NCI-H2196 treated with DMSO at 0.1 percent for 48 hours (cell line): ENCODE results near the gene ONECUT1.
"Not testable (repeated sequence)": the region's sequence is repeated elsewhere in the genome, so short reads cannot be mapped to it uniquely, and the experiment has no call there.

Experiments
- DNase-seq: peaks from one replicate; lab custom pipeline; 2025; ENCODE audit not compliant: unreplicated experiment; lab: John Stamatoyannopoulos, UW

The ONECUT1 gene

DNA sequence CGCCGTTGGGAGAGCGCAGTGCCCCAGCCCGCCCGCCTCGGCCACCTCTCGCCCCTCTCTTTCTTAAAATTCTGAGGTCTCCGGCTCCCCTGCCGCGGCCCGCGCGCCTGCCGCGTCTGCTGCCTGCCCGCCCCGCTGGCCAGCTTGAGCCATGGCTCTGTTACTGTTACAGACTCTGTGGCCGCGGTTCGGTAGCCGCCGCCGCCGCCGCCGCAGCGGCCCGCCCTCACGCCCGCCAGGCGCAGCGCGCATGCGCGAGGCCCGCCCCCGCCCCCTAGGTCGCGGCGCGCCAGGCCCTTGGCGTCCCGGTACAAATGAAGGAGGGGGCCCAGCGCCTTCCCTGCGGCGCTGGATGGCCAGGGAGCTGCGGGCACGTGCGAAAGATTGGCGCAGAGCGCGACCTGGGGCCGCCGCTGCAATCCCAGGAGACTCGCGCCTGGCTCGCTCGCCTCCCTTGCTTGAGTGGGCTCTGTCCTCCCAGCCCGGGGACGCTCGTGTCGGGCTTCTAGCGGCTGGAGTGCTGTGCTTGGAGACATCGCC lies at the start of gene ONECUT1:
TSS of gene ONECUT1 (minus strand) at position 168 of the 540 bp plus-strand sequence. CDS start 452 bp downstream, outside the sequence.
- no peak for DNase-seq

DNA sequence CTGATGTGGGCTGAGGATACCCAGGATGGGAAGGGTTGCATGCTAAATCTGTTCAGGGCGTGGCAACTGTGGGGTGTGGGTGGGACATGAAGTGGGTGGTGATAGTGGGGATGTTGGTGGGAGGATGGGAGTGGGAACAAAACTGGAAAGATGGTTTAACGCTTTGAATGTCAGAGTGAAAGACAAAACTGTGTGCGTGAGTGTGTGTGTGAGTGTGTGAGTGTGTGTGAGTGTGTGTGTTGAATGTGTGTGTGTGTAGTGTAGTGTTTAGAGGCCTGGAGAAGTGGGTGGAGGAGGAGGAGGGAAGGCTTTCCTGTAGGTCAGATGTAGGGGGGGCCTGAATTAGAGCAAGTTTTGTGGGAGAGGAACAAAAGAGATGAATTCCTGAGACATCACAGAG lies 44.2 kb upstream of the ONECUT1 start:
- no peak for DNase-seq

DNA sequence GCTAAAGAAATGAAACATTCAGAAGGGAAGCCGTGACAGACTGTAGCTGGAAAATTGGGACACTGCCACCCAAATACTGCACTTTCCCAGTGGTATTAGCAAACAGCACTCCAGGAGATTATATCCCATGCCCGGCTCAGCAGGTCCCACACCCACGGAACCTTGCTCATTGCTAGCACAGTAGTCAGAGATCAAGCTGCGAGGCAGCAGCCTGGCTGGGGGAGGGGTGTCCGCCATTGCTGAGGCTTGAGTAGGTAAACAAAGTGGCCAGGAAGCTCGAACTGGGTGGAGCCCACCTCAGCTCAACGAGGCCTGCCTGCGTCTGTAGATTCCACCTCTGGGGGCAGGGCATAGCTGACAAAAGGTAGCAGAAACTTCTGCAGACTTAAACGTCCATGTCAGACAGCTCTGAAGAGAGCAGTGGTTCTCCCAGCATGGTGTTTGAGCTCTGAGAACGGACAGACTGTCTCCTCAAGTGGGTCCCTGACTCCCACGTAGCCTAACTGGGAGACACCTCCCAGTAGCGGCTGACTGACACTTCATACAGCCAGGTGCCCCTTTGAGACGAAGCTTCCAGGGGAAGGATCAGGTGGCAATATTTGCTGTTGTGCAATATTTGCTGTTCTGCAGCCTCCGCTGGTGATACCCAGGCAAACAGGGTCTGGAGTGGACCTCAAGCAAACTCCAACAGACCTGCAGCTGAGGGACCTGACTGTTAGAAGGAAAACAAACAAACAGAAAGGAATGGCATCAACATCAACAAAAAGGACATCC lies 34.2 kb upstream of the ONECUT1 start:
- not testable (repeated sequence) for DNase-seq

DNA sequence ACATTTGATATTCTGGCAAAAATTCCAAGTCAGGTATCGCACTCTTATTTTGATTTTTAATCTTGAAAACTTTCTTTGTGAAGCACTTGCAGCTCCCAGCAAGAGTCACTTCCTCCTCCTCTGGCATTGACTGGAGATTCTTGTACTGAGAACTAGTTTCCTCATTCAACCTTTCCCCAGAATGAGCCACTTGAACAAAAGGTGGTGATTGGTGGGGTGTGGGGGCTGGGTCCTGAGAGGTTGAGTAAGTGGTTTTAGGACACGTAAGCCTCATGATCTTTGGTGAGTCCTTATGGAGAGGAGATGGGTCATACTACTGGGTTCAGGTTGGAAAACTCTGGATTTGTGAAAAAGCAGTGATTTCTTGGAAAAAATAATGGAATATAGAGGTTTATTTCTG lies 32.3 kb upstream of the ONECUT1 start:
- no peak for DNase-seq

DNA sequence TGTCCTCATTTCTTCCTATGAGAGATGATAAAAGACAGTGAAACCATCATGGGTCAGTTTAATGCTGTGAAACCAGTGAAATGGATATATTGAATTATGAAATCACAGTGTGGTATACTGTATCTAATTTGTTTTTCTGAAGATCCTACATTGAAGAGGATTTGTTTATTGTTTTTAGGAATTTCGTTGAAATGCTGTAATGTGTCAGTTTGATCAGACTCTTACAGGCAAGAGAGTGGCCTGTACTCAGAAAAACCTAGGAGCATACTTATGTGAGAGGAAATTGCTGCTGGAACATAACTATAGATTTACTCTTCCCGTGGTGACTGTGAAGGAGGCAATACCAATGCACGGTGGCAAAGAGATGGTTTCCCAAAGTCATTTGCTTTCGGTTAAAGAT lies 29.1 kb upstream of the ONECUT1 start:
- no peak for DNase-seq

DNA sequence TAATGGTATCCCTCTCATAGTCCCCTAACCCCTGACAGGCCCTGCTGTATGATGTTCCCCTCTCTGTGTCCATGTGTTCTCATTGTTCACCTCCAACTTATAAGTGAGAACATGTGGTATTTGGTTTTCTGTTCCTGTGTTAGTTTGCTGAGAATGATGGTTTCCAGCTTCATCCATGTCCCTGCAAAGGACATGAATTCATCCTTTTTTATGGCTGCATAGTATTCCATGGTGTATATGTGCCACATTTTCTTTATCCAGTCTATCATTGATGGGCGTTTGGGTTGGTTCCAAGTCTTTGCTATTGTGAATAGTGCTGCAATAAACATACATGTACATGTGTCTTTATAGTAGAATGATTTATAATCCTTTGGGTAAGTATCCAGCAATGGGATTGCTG lies 25.8 kb upstream of the ONECUT1 start:
- not testable (repeated sequence) for DNase-seq

DNA sequence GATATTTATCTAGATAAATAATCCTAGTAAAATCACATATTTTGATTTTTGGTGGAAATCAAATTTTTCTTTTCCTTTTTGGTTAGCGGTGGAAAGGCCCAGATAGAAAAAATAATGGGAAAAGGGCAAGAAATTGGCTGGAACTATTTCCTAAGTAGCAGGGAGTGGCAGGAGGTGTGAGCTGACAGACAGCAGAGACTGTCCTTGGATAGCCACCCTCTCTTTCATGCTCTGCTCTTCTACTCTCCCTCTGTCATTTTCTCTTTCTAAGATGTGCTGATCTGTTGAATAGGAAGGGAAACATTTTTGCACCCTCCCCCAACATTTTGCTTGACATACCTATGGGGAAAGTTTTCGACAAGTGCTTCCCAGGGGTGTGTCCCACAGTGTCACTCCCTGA lies 18.9 kb upstream of the ONECUT1 start:
- no peak for DNase-seq

DNA sequence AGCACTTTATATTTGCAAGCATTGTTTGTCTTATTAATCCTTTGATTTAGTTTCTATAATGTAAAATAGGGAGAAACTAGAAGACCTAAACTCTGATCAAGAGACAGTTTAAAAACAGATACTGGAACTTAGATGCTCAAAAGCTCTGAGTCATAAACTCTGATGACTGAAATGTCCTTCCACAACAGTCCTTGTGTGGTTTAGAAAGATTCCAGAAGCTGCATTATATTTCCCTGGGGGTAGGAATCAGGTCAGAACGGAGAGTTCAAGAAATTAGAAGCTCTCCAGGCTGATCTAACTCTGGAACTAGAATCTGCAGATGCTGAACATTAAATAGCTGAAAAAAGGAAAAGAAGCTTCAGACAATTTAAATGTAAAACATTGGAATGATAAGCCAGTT lies 18.3 kb upstream of the ONECUT1 start:
- no peak for DNase-seq

DNA sequence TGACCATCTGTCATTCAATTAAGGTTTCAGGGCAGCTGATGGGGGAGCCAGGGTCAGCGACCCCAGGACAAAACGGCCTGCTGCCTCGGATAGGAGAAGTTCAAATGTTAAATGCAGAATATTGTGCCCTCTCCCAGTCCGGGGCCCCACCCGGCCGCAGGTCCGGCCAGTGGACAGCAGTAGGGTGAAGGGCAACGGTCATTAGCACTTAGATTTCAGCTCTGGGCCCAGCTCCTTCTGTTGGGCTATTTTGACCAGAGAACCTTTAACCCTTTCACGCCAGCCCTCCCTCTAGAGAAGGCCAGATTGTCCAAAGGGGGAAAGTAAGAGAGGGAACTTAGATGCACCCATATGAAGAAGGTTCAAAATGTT lies 16.1 kb upstream of the ONECUT1 start:
- DNase-seq, result no peak

DNA sequence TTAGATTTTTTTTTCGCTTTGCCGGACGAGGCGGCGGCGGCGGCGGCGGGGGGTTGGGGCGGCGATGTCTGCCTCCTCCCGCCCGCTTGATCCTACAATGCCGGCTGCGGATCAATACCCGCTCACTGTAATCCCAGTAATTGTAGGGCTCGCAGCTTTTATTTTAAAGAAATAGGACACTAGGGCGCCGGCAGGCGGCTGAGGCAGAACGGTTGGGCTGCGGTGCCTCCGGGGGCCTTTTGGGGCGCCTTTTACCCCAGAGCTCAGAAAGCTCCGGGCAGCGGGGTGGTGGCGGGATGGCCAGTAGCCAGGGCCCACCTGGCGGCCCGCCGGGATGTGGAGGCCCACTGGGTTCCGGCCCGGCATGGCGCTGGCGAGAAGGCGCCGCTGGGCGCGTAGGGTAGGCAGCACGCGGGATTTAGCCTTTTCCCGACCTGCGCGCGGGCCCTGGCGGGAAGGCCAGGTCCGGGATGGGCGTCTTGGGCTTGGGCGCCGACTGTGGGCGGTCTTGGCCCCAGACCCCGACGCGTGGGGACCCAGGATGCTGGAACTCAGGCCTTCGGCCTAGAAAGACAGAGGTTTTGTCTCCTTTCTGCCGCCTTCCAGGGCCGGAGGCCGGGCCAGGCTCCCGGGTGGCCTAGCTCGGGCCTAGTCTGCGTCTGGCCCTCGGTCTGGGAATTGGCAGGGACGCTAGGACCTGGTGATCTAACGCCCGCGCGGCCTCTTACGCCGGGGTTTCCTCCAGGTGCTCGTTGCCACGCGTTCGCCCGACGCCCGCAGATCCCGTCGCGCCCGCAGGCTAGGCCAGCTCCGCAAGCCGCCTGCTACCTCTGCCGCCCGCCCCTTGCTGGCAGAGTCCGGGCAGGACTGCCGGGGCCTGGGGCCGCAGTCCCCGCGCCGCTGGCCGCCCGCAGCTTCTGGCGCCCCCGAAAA lies 15.5 kb upstream of the ONECUT1 start:
- no peak for DNase-seq

DNA sequence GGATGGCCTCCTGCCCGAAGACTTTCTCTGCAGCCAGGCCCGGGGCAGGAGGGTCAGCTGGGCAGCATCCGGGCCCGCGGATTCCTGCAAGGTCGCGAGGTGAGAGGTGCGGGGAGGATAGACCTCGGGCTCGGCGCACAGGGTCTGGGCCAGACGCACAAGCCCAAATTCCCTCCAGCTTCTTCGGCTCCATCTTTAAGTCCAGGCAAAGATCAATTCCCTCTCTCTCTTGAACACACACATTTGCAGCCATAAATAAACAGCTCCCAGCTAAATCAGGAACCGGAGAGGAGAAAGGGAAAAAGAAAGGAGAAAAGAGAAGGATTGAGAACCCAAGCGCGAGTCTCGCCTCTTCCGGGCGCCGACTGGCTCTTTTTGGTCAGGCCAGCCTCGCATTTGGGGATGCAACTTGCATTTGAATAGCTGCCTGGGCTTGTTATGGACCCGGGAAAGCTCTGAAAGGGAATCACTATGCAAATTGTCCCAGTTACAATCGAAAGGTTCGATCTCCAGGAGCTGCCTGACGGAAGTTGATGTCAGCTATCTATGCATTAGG lies 14.5 kb upstream of the ONECUT1 start:
- no peak for DNase-seq

DNA sequence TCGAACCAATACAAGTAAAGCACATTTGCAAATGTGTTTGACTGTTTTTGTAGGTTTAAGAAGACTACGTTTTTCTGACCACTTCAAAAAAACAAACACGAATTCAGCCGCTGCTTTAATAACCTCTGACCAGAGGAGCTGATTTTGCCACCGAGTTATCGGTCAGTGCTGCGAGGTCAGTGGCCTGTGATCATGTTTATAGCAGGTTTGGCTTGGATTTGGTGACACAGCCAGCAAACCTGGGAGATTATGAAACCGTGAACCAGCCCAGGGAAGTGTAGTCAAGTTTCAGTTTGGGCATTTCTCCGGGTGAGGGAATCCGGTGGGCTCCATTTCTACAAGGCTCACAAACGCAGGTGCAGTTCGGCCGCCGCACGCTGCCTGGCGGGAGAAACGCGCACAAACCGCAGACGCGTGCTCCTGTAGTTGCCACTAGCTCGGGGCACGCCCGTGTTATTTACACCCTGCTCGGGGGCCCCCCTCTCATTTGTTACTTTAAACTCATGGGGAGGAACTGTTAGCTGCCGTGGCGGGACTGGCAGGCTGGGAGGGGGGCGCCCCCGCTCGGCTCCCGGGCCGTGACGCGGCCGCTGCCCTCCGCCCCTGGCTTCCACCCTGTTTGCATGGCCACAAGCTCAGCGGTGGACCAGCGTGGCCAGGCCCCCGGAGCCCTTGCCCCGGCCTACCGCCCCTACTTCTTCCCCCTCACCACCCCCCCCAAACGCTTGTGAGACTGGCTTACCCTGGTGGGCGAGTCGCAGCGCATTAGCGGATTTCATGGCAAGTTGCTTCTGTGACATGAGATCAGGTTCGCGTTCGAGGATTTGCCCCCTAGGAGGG lies 13.6 kb upstream of the ONECUT1 start:
- no peak for DNase-seq

DNA sequence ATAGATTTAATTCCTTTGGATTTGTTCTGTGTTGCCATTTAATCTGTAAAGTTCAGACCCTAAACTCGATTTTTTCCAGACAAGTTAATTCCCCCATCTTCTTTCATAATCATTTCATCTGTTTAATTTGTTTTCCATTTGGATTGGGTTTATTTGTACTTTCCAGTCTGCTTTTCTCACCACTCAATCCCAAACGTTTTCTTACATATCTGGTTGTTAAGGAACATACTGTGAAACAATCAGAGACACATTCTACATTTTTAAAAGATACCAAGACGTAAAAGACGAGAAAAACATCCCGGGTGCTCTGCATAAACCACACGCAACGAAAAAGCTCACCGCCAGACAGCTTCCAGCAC lies 13.0 kb upstream of the ONECUT1 start:
- no peak for DNase-seq

DNA sequence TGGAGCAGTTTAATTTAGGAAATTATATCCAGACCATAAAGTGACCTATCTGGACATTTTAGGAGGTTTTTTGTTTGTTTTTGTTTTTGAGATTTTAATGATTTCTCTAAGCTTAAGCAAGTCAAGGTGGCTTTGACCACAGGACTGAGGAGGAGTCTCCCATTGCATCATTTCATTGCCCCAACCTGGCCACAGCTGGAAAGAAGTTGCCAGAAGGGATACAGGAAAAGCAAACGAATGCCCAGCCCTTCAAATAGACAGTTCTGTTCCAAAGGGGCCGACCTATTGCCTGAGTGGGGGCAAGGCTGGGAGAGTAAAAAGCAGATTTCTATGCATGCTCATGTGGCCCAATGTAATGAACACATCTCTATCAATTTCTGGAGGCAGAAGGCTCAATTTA lies 12.0 kb upstream of the ONECUT1 start:
- no peak for DNase-seq

DNA sequence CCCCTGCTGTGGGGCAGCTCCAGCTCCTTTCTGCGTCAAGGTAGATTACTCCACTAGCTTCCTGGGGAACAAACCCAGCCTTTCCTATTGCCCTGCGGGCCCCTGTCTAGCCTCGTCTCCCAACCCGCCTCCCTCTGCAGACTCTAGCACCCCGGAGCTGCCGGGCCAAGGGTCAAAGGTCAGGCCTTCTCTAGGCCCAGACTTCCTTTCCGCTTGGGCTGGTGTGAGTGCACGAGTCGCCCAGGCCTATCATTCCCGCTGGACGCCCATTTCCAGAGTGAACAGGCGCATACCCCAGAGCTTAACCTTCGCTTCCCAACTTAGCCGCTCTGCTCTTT lies 11.6 kb upstream of the ONECUT1 start:
- DNase-seq, result no peak

DNA sequence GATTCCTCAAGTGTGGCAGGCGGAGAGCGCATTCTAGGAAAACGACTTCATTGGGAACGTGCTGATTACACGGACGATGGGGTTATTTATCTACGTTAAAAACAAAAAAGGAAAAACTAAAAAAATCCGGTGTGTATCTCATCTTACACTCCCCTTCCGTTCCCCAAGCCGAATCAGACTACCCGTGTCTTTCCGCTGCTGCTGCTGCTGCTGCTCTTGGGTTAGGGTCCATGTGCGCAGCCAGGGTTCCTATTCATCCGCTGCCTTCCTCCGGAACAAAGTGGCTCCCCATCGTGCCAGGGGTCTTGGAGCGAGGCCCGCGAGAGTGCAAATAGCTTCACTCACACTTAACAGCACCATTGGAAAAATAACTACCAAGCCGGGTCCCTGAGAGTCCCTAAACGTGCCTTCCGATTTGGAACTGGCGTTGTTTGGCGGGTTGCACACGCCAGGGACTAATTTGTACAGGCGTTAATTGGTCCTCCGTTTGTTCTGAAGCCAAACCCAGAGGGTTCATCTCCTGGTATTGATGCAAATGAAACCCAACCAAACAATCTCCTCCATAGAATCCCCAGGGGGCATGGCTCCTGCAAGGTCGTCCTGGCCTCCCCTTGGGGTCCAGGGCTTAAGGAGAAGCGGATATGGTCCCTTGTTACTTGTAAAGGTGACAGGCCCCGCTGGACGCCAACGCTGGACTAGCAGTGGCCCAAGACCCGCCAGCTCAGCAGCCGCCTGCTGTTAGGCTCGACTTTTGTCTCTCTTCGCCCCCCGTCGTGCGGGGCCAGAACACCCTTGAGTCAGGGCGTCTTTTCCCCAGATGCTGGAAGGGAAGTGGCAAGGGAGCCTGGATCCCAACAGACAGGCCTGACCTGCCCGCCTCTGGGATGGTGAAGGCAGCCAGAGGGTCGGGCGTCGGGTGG lies 11.0 kb upstream of the ONECUT1 start:
- DNase-seq, result no peak

DNA sequence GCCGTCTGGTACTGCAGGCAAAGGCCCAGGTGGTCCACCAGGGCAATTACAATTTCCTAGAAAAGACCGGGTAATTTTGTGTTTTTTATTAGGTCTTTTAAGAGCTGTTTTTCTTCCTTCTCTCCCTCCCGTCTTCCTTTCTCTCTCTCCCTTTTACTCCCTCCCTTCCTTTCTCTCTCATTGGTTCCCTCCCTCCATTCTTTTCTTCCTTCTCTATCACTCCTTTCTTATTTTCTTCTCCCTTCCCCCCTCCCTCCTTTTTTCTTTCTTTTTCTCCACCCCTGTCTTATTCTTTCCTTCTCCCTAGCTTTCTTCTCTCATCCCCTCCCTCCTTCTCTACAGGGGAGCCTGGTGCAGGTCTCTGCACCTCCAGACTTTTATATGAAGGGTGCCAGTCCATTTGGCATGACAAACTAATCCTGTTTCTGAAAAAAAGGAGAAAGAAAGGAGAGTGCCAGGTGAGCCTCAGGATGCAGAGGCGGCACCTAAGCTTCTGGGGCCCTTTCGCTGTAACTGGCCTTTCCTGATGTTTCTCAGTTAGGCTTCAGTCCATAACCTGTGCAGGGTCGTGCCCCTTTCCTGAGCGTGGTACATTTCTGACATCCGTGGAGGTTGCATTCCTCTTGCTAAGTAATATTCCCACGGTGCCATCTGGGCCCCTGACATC lies 9.1 kb upstream of the ONECUT1 start:
- no peak for DNase-seq

DNA sequence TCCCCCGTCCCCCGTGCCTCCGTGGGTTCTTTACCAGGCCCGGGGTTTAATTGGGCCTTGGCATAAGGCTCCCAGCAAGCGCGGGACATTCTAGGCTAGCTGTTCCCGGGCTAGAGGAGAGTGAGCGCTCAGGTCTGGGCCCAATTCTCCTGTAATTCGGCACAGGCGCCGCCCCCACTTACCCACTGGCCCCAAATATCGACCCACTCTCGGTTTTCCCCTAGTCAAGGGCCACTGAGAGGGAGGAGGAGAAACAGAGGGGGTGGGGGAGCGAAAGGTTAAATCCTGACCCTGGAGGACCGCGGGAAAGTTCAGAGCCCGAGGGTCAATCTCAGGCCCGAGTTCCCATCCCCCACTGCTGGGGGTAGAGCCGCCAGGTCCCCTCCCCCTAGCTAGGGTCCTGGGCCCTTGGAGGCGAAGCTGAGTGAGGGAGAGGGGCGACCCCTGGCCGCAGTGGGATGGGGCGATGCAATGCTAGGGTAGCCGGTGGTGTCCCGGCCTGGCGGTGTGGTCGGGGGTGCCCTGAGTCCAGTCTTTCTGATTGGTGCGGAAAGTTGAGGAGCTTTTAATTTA lies 8.5 kb upstream of the ONECUT1 start:
- no peak for DNase-seq
